Measurements from ENCODE around the gene RSBN1L. TPM values are rescaled to one million over a fixed set of nuclear protein-coding genes. Genes with fewer than 3 reads are reported as not detected.

RSBN1L gene
- polyA plus RNA-seq, 1 of the 3 experiments (the other 2 are of a cell fraction) = 6.5 TPM

DNA sequence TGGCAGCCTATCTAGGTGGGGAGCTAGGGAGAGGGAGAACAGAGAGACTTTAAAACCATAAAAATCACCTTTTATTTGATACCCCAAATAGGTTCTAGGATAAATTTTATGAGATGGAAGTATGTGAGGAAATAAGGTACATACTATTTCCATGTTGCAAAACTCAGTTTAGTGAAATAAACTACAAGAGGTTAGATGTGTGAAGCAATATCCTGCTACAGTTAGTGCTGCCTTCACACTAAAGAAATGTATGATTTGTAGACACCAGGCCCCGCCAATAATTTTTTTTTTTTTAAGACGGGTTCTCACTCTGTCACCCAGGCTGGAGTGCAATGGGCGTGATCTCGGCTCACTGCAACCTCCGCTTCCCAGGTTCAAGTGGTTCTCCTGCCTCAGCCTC is 34.4 kb upstream of the RSBN1L start:
- Histone ChIP-seq H3K27me3 (ENCODE audit: insufficient read depth) (no peaks in the 10 kb centered on the region), H3K4me2 (no peak overlapping the region), H3K9me2 (no peaks in the 10 kb centered on the region), H3K79me2 (ENCODE audit: insufficient read depth) (no peaks in the 10 kb centered on the region), H3K4me3 (ENCODE audit: low read depth in 2 of 2, low read length in 1 of 2) (no peak overlapping the region), H3K27ac (ENCODE audit: low read depth in 2 of 2, low read length in 1 of 2) (no peak overlapping the region), H3K4me1 (ENCODE audit: control insufficient read depth in 1 of 2, insufficient read depth in 2 of 2, low read depth in 1 of 2, low read length in 1 of 2) (no peaks in the 10 kb centered on the region), H3F3A (replicated peaks; ENCODE audit: insufficient read depth) (peaks cover 11% of the 10 kb centered on the region), H2AFZ (ENCODE audit: low read depth) (no peak overlapping the region), H3K36me3 (replicated peaks in 1 of 2; ENCODE audit: control insufficient read depth in 1 of 2, insufficient read depth in 2 of 2, low read length in 1 of 2) (peaks cover 0 to 33% of the 10 kb centered on the region in 2 experiments), H3K9me3 (no peaks in the 10 kb centered on the region), H3K9ac (no peak overlapping the region), H4K20me1 (ENCODE audit: insufficient read depth) (no peaks in the 10 kb centered on the region)
- no peak for TF ChIP-seq SIN3A (IDR thresholded peaks at IDR 0.05; ENCODE audit: borderline replicate concordance, low read depth, low read length)
- no peak for TF ChIP-seq EP300 (IDR thresholded peaks at IDR 0.05; ENCODE audit: borderline replicate concordance in 1 of 2, low read depth in 1 of 2, low read length in 1 of 2)
- TF ChIP-seq, protein P1, sequence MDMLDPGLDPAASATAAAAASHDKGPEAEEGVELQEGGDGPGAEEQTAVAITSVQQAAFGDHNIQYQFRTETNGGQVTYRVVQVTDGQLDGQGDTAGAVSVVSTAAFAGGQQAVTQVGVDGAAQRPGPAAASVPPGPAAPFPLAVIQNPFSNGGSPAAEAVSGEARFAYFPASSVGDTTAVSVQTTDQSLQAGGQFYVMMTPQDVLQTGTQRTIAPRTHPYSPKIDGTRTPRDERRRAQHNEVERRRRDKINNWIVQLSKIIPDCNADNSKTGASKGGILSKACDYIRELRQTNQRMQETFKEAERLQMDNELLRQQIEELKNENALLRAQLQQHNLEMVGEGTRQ (IDR thresholded peaks at IDR 0.05; ENCODE audit: borderline replicate concordance, low read depth, low read length) = no peak
- TF ChIP-seq, protein P2, sequence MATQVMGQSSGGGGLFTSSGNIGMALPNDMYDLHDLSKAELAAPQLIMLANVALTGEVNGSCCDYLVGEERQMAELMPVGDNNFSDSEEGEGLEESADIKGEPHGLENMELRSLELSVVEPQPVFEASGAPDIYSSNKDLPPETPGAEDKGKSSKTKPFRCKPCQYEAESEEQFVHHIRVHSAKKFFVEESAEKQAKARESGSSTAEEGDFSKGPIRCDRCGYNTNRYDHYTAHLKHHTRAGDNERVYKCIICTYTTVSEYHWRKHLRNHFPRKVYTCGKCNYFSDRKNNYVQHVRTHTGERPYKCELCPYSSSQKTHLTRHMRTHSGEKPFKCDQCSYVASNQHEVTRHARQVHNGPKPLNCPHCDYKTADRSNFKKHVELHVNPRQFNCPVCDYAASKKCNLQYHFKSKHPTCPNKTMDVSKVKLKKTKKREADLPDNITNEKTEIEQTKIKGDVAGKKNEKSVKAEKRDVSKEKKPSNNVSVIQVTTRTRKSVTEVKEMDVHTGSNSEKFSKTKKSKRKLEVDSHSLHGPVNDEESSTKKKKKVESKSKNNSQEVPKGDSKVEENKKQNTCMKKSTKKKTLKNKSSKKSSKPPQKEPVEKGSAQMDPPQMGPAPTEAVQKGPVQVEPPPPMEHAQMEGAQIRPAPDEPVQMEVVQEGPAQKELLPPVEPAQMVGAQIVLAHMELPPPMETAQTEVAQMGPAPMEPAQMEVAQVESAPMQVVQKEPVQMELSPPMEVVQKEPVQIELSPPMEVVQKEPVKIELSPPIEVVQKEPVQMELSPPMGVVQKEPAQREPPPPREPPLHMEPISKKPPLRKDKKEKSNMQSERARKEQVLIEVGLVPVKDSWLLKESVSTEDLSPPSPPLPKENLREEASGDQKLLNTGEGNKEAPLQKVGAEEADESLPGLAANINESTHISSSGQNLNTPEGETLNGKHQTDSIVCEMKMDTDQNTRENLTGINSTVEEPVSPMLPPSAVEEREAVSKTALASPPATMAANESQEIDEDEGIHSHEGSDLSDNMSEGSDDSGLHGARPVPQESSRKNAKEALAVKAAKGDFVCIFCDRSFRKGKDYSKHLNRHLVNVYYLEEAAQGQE (IDR thresholded peaks at IDR 0.05; ENCODE audit: low read depth, low read length) = no peak
- no peak for TF ChIP-seq YY1 (IDR thresholded peaks at IDR 0.05; ENCODE audit: low read depth)
- TF ChIP-seq FOXJ3 (CRISPR knock-in tag; IDR thresholded peaks at IDR 0.05) = no peak
- TF ChIP-seq, protein P3, sequence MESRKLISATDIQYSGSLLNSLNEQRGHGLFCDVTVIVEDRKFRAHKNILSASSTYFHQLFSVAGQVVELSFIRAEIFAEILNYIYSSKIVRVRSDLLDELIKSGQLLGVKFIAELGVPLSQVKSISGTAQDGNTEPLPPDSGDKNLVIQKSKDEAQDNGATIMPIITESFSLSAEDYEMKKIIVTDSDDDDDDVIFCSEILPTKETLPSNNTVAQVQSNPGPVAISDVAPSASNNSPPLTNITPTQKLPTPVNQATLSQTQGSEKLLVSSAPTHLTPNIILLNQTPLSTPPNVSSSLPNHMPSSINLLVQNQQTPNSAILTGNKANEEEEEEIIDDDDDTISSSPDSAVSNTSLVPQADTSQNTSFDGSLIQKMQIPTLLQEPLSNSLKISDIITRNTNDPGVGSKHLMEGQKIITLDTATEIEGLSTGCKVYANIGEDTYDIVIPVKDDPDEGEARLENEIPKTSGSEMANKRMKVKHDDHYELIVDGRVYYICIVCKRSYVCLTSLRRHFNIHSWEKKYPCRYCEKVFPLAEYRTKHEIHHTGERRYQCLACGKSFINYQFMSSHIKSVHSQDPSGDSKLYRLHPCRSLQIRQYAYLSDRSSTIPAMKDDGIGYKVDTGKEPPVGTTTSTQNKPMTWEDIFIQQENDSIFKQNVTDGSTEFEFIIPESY (IDR thresholded peaks at IDR 0.05; ENCODE audit: borderline replicate concordance, low read depth) = no peak
- no peak for TF ChIP-seq CHD2 (IDR thresholded peaks at IDR 0.05; ENCODE audit: low read length, partially characterized antibody)
- no peak for TF ChIP-seq TCF12 (IDR thresholded peaks at IDR 0.05)
- TF ChIP-seq FOXM1 (IDR thresholded peaks at IDR 0.05; ENCODE audit: low read depth) = no peak
- TF ChIP-seq, protein P4, sequence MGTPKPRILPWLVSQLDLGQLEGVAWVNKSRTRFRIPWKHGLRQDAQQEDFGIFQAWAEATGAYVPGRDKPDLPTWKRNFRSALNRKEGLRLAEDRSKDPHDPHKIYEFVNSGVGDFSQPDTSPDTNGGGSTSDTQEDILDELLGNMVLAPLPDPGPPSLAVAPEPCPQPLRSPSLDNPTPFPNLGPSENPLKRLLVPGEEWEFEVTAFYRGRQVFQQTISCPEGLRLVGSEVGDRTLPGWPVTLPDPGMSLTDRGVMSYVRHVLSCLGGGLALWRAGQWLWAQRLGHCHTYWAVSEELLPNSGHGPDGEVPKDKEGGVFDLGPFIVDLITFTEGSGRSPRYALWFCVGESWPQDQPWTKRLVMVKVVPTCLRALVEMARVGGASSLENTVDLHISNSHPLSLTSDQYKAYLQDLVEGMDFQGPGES (IDR thresholded peaks at IDR 0.05; ENCODE audit: low read depth, low read length) = no peak
- no peak for TF ChIP-seq RXRA (IDR thresholded peaks at IDR 0.05; ENCODE audit: borderline replicate concordance, low read depth)
- no peak for TF ChIP-seq SMC3 (IDR thresholded peaks at IDR 0.05; ENCODE audit: low read depth, low read length)
- WGBS (ENCODE audit: low lambda C conversion rate) = 96% methylated on average over 5 of the region's 5 CpGs
- ChIA-PET CTCF (interaction anchor here (4.7 to 15.2 kb wide), 2 partner anchors 11 to 94 kb away, joined by 45 to 392 read pairs; no protein-coding TSS in a partner anchor), POLR2A (no interaction called here)
- DNase-seq = no peak
